ENCODE results near the gene PRDM16. TPM values are rescaled to one million over a fixed set of nuclear protein-coding genes. Genes with fewer than 3 reads are reported as not detected.

The PRDM16 gene
- total and polyA plus RNA-seq, 2 of the 13 experiments (the other 11 are each of a cell fraction or from before 2014, with no cell fraction given): 0.15 to 0.81 TPM

- peak; percentile 72 for TF ChIP-seq ZNF687 (CRISPR knock-in tag; IDR thresholded peaks at IDR 0.05)
- no peak for TF ChIP-seq GMEB1 (CRISPR knock-in tag; IDR thresholded peaks at IDR 0.05; ENCODE audit: borderline replicate concordance)
- no peak for TF ChIP-seq LRRFIP1 (CRISPR knock-in tag; conservative IDR thresholded peaks at IDR 0.05)
- peak; percentile 89 for TF ChIP-seq RARA (CRISPR knock-in tag; IDR thresholded peaks at IDR 0.05)
- TF ChIP-seq, protein P1, sequence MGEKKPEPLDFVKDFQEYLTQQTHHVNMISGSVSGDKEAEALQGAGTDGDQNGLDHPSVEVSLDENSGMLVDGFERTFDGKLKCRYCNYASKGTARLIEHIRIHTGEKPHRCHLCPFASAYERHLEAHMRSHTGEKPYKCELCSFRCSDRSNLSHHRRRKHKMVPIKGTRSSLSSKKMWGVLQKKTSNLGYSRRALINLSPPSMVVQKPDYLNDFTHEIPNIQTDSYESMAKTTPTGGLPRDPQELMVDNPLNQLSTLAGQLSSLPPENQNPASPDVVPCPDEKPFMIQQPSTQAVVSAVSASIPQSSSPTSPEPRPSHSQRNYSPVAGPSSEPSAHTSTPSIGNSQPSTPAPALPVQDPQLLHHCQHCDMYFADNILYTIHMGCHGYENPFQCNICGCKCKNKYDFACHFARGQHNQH (CRISPR knock-in tag; IDR thresholded peaks at IDR 0.05): no peak
- TF ChIP-seq ZKSCAN8 (CRISPR knock-in tag; IDR thresholded peaks at IDR 0.05; ENCODE audit: borderline replicate concordance): no peak
- TF ChIP-seq ONECUT2 (CRISPR knock-in tag; IDR thresholded peaks at IDR 0.05): no peak
- no peak for TF ChIP-seq NR1H2 (CRISPR knock-in tag; IDR thresholded peaks at IDR 0.05; ENCODE audit: borderline replicate concordance, low read depth)
- no peak for TF ChIP-seq ZNF709 (CRISPR knock-in tag; IDR thresholded peaks at IDR 0.05)
- no peak for TF ChIP-seq LBX2 (CRISPR knock-in tag; IDR thresholded peaks at IDR 0.05; ENCODE audit: borderline replicate concordance)
- TF ChIP-seq ADNP (CRISPR knock-in tag; IDR thresholded peaks at IDR 0.05): no peak
Measured at GRCh38 chr1:3249631-3250501, 180.9 kb downstream of the PRDM16 start (continued).
